SK-N-SH (cell line): Measurements from ENCODE around the gene DLX5. TPM values are rescaled to one million over a fixed set of nuclear protein-coding genes. Genes with fewer than 3 reads are reported as not detected.

Experiments
- CTCF ChIA-PET: fragments of 300-600, 350-600 bp; formaldehyde crosslinking; extraction: SDS; loops from one replicate; lab custom pipeline; 2021; lab: Yijun Ruan, JAX
- POLR2A ChIA-PET: fragments of 350-600 bp; sonication (Branson Sonifier 250); formaldehyde crosslinking; extraction: SDS; loops from one replicate; lab custom pipeline; 2020; ENCODE audit warnings: antibody characterized with exemption, inconsistent platforms; lab: Yijun Ruan, JAX
- DNase-seq: peaks from one replicate; pipeline ENCODE4 v3.0.0; 2012
- H2AFZ ChIP-seq: fragments of 200-600 bp; sonication (generic); 2 replicates; pipeline ENCODE4 v1.8.1; 2016; ENCODE audit warnings: antibody characterized with exemption, mild to moderate bottlenecking, low read depth
- H3F3A ChIP-seq: fragments of 200-600 bp; sonication (generic); replicated peaks from 2 replicates; pipeline ENCODE3; 2016; ENCODE audit warnings: antibody characterized with exemption, mild to moderate bottlenecking; ENCODE audit not compliant: insufficient read depth
- H3K27ac ChIP-seq, 2 experiments: fragments of 200-500 bp in 1 of 2; fragments of 200-600 bp in 1 of 2; sonication (Bioruptor generic) in 1 of 2; sonication (generic), shearing (Covaris generic) in 1 of 2; 2 replicates each; pipeline versions ENCODE4 v1.5.1 to v1.6.1; 2014 to 2016; ENCODE audit warnings: low read depth in 2 of 2, inconsistent platforms in 1 of 2, low read length in 1 of 2, mild to moderate bottlenecking in 1 of 2, mixed read lengths in 1 of 2
- H3K27me3 ChIP-seq: fragments of 200-600 bp; sonication (generic), shearing (Covaris generic); 2 replicates; pipeline ENCODE4 v1.6.1; 2016; ENCODE audit warnings: mixed run types; ENCODE audit not compliant: insufficient read depth
- H3K36me3 ChIP-seq, 2 experiments: fragments of 200-500 bp in 1 of 2; fragments of 200-600 bp in 1 of 2; sonication (Bioruptor generic) in 1 of 2; sonication (generic) in 1 of 2; replicated peaks in 1 of 2; 2 replicates each; pipeline versions ENCODE3 to v1.5.1; 2014 to 2016; ENCODE audit warnings: low read length in 1 of 2, mild to moderate bottlenecking in 1 of 2; ENCODE audit not compliant: insufficient read depth in 2 of 2, control insufficient read depth in 1 of 2
- H3K4me1 ChIP-seq, 2 experiments: fragments of 200-500 bp in 1 of 2; fragments of 200-600 bp in 1 of 2; sonication (Bioruptor generic) in 1 of 2; sonication (generic), shearing (Covaris generic) in 1 of 2; 2 replicates each; pipeline versions ENCODE4 v1.5.1 to v1.6.1; 2014 to 2016; ENCODE audit warnings: low read depth in 1 of 2, low read length in 1 of 2, mixed run types in 1 of 2; ENCODE audit not compliant: insufficient read depth in 2 of 2, control insufficient read depth in 1 of 2
- H3K4me2 ChIP-seq: fragments of 200-600 bp; sonication (generic), shearing (Covaris generic); 2 replicates; pipeline ENCODE4 v1.6.1; 2017; ENCODE audit warnings: mixed run types
- H3K4me3 ChIP-seq, 2 experiments: fragments of 200-500 bp in 1 of 2; fragments of 200-600 bp in 1 of 2; sonication (Bioruptor generic) in 1 of 2; sonication (generic), shearing (Covaris generic) in 1 of 2; 2 replicates each; pipeline versions ENCODE4 v1.5.1 to v1.8.1; 2014 to 2016; ENCODE audit warnings: low read depth in 2 of 2, inconsistent platforms in 1 of 2, low read length in 1 of 2, mild to moderate bottlenecking in 1 of 2, mixed read lengths in 1 of 2, moderate library complexity in 1 of 2
- H3K79me2 ChIP-seq: fragments of 200-600 bp; sonication (generic); 2 replicates; pipeline ENCODE4 v1.8.1; 2017; ENCODE audit warnings: mild to moderate bottlenecking; ENCODE audit not compliant: insufficient read depth
- H3K9ac ChIP-seq: fragments of 200-600 bp; sonication (generic); 2 replicates; pipeline ENCODE4 v1.6.1; 2017; ENCODE audit warnings: mixed run types
- H3K9me2 ChIP-seq: fragments of 200-600 bp; sonication (generic); 2 replicates; pipeline ENCODE4 v1.6.1; 2017; ENCODE audit warnings: mixed run types
- H3K9me3 ChIP-seq: fragments of 200-600 bp; sonication (generic); 2 replicates; pipeline ENCODE4 v1.6.1; 2017; ENCODE audit warnings: mixed run types, mild to moderate bottlenecking, moderate library complexity
- H4K20me1 ChIP-seq: fragments of 200-600 bp; sonication (generic); 2 replicates; pipeline ENCODE4 v1.6.1; 2017; ENCODE audit warnings: mild to moderate bottlenecking, mixed run types; ENCODE audit not compliant: insufficient read depth
- CTCF ChIP-seq: fragments of 200-600 bp; sonication (generic); IDR thresholded peaks from 2 replicates; pipeline ENCODE4 v1.6.1; 2017; ENCODE audit warnings: antibody characterized with exemption, mild to moderate bottlenecking, moderate library complexity
- ELF1 ChIP-seq: IDR thresholded peaks from 2 replicates; pipeline ENCODE4 v1.4.0; 2012
- EP300 ChIP-seq, 2 experiments: IDR thresholded peaks; 2 replicates each; pipeline versions ENCODE4 v1.4.0 to v1.6.1; 2012; ENCODE audit warnings: borderline replicate concordance in 1 of 2, low read depth in 1 of 2, low read length in 1 of 2
- EZH2phosphoT487 ChIP-seq: fragments of 200-600 bp; sonication (generic); IDR thresholded peaks from 2 replicates; pipeline ENCODE4 v1.6.1; 2017; ENCODE audit warnings: low read depth, mixed run types, mild to moderate bottlenecking, antibody characterized with exemption, moderate library complexity, borderline replicate concordance
- FOSL2 ChIP-seq: IDR thresholded peaks from 2 replicates; pipeline ENCODE4 v1.4.0; 2012; ENCODE audit warnings: low read depth, mild to moderate bottlenecking, moderate library complexity, borderline replicate concordance
- FOXJ3 ChIP-seq: sonication (generic); formaldehyde crosslinking; IDR thresholded peaks from 2 replicates; pipeline ENCODE4 v1.5.1; 2020; ENCODE audit warnings: mild to moderate bottlenecking, missing genetic modification reagents
- GABPA ChIP-seq: IDR thresholded peaks from 2 replicates; pipeline ENCODE4 v1.4.0; 2012; ENCODE audit warnings: low read depth, mild to moderate bottlenecking
- GATA2 ChIP-seq: sonication (generic); formaldehyde crosslinking; IDR thresholded peaks from 2 replicates; pipeline ENCODE4 v1.5.0; 2020; ENCODE audit warnings: mild to moderate bottlenecking, missing genetic modification reagents
- MXI1 ChIP-seq: IDR thresholded peaks from 2 replicates; pipeline ENCODE4 v1.6.1; 2012; ENCODE audit warnings: mild to moderate bottlenecking, low read depth, low read length, improper control_type of control experiment
- NFIC ChIP-seq: IDR thresholded peaks from 2 replicates; pipeline ENCODE4 v1.4.0; 2012; ENCODE audit warnings: borderline replicate concordance
- NRF1 ChIP-seq: IDR thresholded peaks from 2 replicates; pipeline ENCODE4 v1.6.1; 2012; ENCODE audit warnings: low read depth, mild to moderate bottlenecking, low read length
- POLR2AphosphoS5 ChIP-seq: IDR thresholded peaks from 2 replicates; pipeline ENCODE4 v1.6.1; 2012; ENCODE audit warnings: low read depth, low read length
- RAD21 ChIP-seq: IDR thresholded peaks from 2 replicates; pipeline ENCODE4 v1.6.1; 2012; ENCODE audit warnings: mild to moderate bottlenecking, low read length
- RCOR1 ChIP-seq: fragments of 150-350 bp; IDR thresholded peaks from 2 replicates; pipeline ENCODE4 v1.6.1; 2017; ENCODE audit warnings: antibody characterized with exemption, low read length
- RFX5 ChIP-seq: IDR thresholded peaks from 2 replicates; pipeline ENCODE4 v1.6.1; 2012; ENCODE audit warnings: mild to moderate bottlenecking, improper control_type of control experiment, low read length
- SIN3A ChIP-seq: IDR thresholded peaks from 2 replicates; pipeline ENCODE4 v1.6.1; 2012; ENCODE audit warnings: low read depth, mild to moderate bottlenecking, low read length, moderate library complexity, borderline replicate concordance
- SMC3 ChIP-seq: IDR thresholded peaks from 2 replicates; pipeline ENCODE4 v1.6.1; 2012; ENCODE audit warnings: low read depth, low read length, improper control_type of control experiment
- TCF12 ChIP-seq: IDR thresholded peaks from 2 replicates; pipeline ENCODE4 v1.4.0; 2012
- USF1 ChIP-seq: IDR thresholded peaks from 2 replicates; pipeline ENCODE4 v1.4.0; 2012; ENCODE audit warnings: low read depth, borderline replicate concordance
- USF2 ChIP-seq: fragments of 150-350 bp; IDR thresholded peaks from 2 replicates; pipeline ENCODE4 v1.6.1; 2017; ENCODE audit warnings: antibody characterized with exemption, low read length, low read depth, borderline replicate concordance
- ZBTB33 ChIP-seq: IDR thresholded peaks from 2 replicates; pipeline ENCODE4 v1.4.0; 2012; ENCODE audit warnings: low read depth, borderline replicate concordance
- WGBS: methylation state at CpG from one replicate; pipeline ENCODE4 v1.1.6; 2017; ENCODE audit warnings: low lambda C conversion rate; 5-methylcytosine and 5-hydroxymethylcytosine counted together
- polyA plus RNA-seq, 3 experiments: library from polyadenylated mRNA; depleted of rRNA; stranded (reverse); fragments of >200 nt; gene quantifications; 2 replicates each; pipeline ENCODE4 v1.2.3, GENCODE V29; 2012

The DLX5 gene
- polyA plus RNA-seq, 1 of the 3 experiments (the other 2 are of a cell fraction), result not detected

GRCh38 chr7:97011104-97011503, 13.5 kb downstream of the DLX5 start:
- Histone ChIP-seq H3K4me1 (peaks cover 0 to 9% of the 10 kb centered on the region in 2 experiments; a peak in 2 of 4 replicates), H3K9me2 (no peaks in the 10 kb centered on the region), H3K79me2 (no peaks in the 10 kb centered on the region), H4K20me1 (no peaks in the 10 kb centered on the region), H3F3A (no peaks in the 10 kb centered on the region), H3K4me2 (no peak overlapping the region), H3K27me3 (peaks cover 28% of the 10 kb centered on the region), H3K36me3 (peaks cover 0 to 9% of the 10 kb centered on the region in 2 experiments), H3K4me3 (no peak overlapping the region), H2AFZ (no peak overlapping the region), H3K27ac (no peak overlapping the region), H3K9ac (no peak overlapping the region), H3K9me3 (no peaks in the 10 kb centered on the region)
- no peak for TF ChIP-seq RAD21
- TF ChIP-seq SMC3, result no peak
- no peak for TF ChIP-seq ZBTB33
- no peak for TF ChIP-seq EZH2phosphoT487
- ChIA-PET CTCF (no interaction called here), POLR2A (no interaction called here)
- WGBS, result 15% methylated on average over 1 of the region's 1 CpG
- no peak for DNase-seq

GRCh38 chr7:97009753-97010732, 14.6 kb downstream of the DLX5 start:
- Histone ChIP-seq H3K4me1 (peaks cover 0 to 9% of the 10 kb centered on the region in 2 experiments; a peak in 1 of 4 replicates), H3K4me3 (no peak overlapping the region), H2AFZ (no peak overlapping the region), H3K9me2 (no peaks in the 10 kb centered on the region)
- TF ChIP-seq ELF1 (no peak), USF2 (no peak), NFIC (no peak), RCOR1 (no peak), NRF1 (no peak), TCF12 (no peak), USF1 (no peak), RFX5 (no peak), RAD21 (no peak), GABPA (no peak), GATA2 (CRISPR knock-in tag) (no peak), FOSL2 (no peak), MXI1 (no peak), SIN3A (no peak), EP300 (IDR thresholded peaks at IDR 0.05; ENCODE audit: borderline replicate concordance in 1 of 2, low read depth in 1 of 2, low read length in 1 of 2) (no peak), FOXJ3 (CRISPR knock-in tag) (no peak), CTCF (no peak), POLR2AphosphoS5 (no peak)
- TF ChIP-seq, all 33 proteins: peak for 0
- 62% methylated on average over 18 of the region's 18 CpGs for WGBS
- Histone ChIP-seq H3K79me2 (no peaks in the 10 kb centered on the region), H3K36me3 (peaks cover 0 to 9% of the 10 kb centered on the region in 2 experiments), H3K9me3 (no peaks in the 10 kb centered on the region), H3F3A (no peaks in the 10 kb centered on the region), H3K27me3 (peaks cover 17% of the 10 kb centered on the region; the same call in 1 of the 2 replicates), H3K27ac (no peak overlapping the region), H3K9ac (no peak overlapping the region), H4K20me1 (no peaks in the 10 kb centered on the region), H3K4me2 (no peak overlapping the region)
- DNase-seq, result no peak
- CTCF ChIA-PET, result interaction anchor here (0.6 kb wide), 1 partner anchor 682 kb away, joined by 3 read pairs; no protein-coding TSS in a partner anchor
- POLR2A ChIA-PET, result no interaction called here
